H7 (cell line): Measurements from ENCODE around the gene CXCL17. TPM values are rescaled to one million over a fixed set of nuclear protein-coding genes. Genes with fewer than 3 reads are reported as not detected.

Experiments
- DNase-seq: peaks from one replicate; pipeline ENCODE4 v3.0.0; 2012
- H3K27me3 ChIP-seq: 2 replicates; pipeline ENCODE4 v1.6.0; 2011; ENCODE audit warnings: mild to moderate bottlenecking, low read length; ENCODE audit not compliant: control insufficient read depth, insufficient read depth
- H3K36me3 ChIP-seq: replicated peaks from 2 replicates; pipeline ENCODE4 v1.5.1; 2011; ENCODE audit warnings: low read length; ENCODE audit not compliant: control insufficient read depth, insufficient read depth
- H3K4me3 ChIP-seq: 2 replicates; pipeline ENCODE4 v1.5.1; 2011; ENCODE audit warnings: low read depth, mild to moderate bottlenecking, control low read depth, low read length, moderate library complexity; ENCODE audit not compliant: insufficient read depth
- total RNA-seq: library from RNA; depleted of rRNA; stranded (reverse); fragments of >200 nt; shearing (Covaris generic); gene quantifications from 2 replicates; pipeline ENCODE4 v1.2.3, GENCODE V29; 2014

Gene CXCL17
- total RNA-seq, 1 experiment from 2014 or later = not detected

- peak; percentile 97 for DNase-seq
- Histone ChIP-seq H3K27me3 (peaks cover 33% of the 10 kb centered on the region), H3K4me3 (peak overlapping the region; percentile 66), H3K36me3 (no peaks in the 10 kb centered on the region; the same call in 1 of the 2 replicates)
Observed at GRCh38 chr19:42423462-42424344, 19.0 kb downstream of the CXCL17 start.

GRCh38 chr19:42422901-42423461 lies 19.8 kb downstream of the CXCL17 start:
- DNase-seq = peak; percentile 67
- Histone ChIP-seq H3K4me3 (peak overlapping the region; percentile 66), H3K27me3 (peaks cover 33% of the 10 kb centered on the region), H3K36me3 (no peaks in the 10 kb centered on the region; the same call in none of the 2 replicates)

- Histone ChIP-seq H3K27me3 (peaks cover 33% of the 10 kb centered on the region), H3K4me3 (peak overlapping the region; percentile 66), H3K36me3 (no peaks in the 10 kb centered on the region; the same call in none of the 2 replicates)
- DNase-seq = no peak
Observed at GRCh38 chr19:42422092-42422900, 20.4 kb downstream of the CXCL17 start.

- Histone ChIP-seq H3K36me3 (no peaks in the 10 kb centered on the region; the same call in none of the 2 replicates), H3K4me3 (no peak overlapping the region), H3K27me3 (peaks cover 29% of the 10 kb centered on the region)
- DNase-seq = no peak
Observed at GRCh38 chr19:42421591-42422031, 21.1 kb downstream of the CXCL17 start.

- no peak for DNase-seq
- Histone ChIP-seq H3K4me3 (no peak overlapping the region), H3K36me3 (no peaks in the 10 kb centered on the region; the same call in none of the 2 replicates), H3K27me3 (peaks cover 28% of the 10 kb centered on the region)
Observed at GRCh38 chr19:42421101-42421500, 21.6 kb downstream of the CXCL17 start.

- peak; percentile 91 for DNase-seq
- Histone ChIP-seq H3K27me3 (peaks cover 25% of the 10 kb centered on the region), H3K4me3 (no peak overlapping the region), H3K36me3 (no peaks in the 10 kb centered on the region; the same call in none of the 2 replicates)
Observed at GRCh38 chr19:42420055-42420544, 22.6 kb downstream of the CXCL17 start.

- Histone ChIP-seq H3K4me3 (no peak overlapping the region), H3K36me3 (no peaks in the 10 kb centered on the region; the same call in none of the 2 replicates), H3K27me3 (peaks cover 17% of the 10 kb centered on the region)
- peak; percentile 62 for DNase-seq
Observed at GRCh38 chr19:42419309-42419708, 23.4 kb downstream of the CXCL17 start.

- DNase-seq = peak; percentile 42
- H3K4me3 ChIP-seq = no peak overlapping the region
- H3K27me3 ChIP-seq = 0 out of 2 replicates have a peak, but pooled peaks cover 1% of the 10 kb centered on the region
- no peaks in the 10 kb centered on the region; the same call in none of the 2 replicates for H3K36me3 ChIP-seq
Observed at GRCh38 chr19:42412661-42413076, 30.1 kb downstream of the CXCL17 start.

- Histone ChIP-seq H3K36me3 (no peaks in the 10 kb centered on the region; the same call in none of the 2 replicates), H3K4me3 (no peak overlapping the region), H3K27me3 (0 out of 2 replicates have a peak, but pooled peaks cover 1% of the 10 kb centered on the region)
- peak; percentile 83 for DNase-seq
Observed at GRCh38 chr19:42412227-42412626, 30.5 kb downstream of the CXCL17 start.

- no peaks in the 10 kb centered on the region; the same call in none of the 2 replicates for H3K36me3 ChIP-seq
- H3K4me3 ChIP-seq = no peak overlapping the region
- 0 out of 2 replicates have a peak, but pooled peaks cover 1% of the 10 kb centered on the region for H3K27me3 ChIP-seq
- DNase-seq = peak; percentile 22
Observed at GRCh38 chr19:42411581-42412178, 31.1 kb downstream of the CXCL17 start.

GRCh38 chr19:42410371-42410770 lies 32.4 kb downstream of the CXCL17 start:
- H3K27me3 ChIP-seq = 0 out of 2 replicates have a peak, but pooled peaks cover 1% of the 10 kb centered on the region
- peaks cover 1% of the 10 kb centered on the region for H3K36me3 ChIP-seq
- no peak overlapping the region for H3K4me3 ChIP-seq
- no peak for DNase-seq

GRCh38 chr19:42409477-42409876 lies 33.3 kb downstream of the CXCL17 start:
- H3K4me3 ChIP-seq = no peak overlapping the region
- peak; percentile 53 for DNase-seq
- H3K36me3 ChIP-seq = peaks cover 1% of the 10 kb centered on the region
- H3K27me3 ChIP-seq = 0 out of 2 replicates have a peak, but pooled peaks cover 1% of the 10 kb centered on the region

- Histone ChIP-seq H3K4me3 (no peak overlapping the region), H3K27me3 (peaks cover 2% of the 10 kb centered on the region), H3K36me3 (peaks cover 1% of the 10 kb centered on the region)
- DNase-seq = no peak
Observed at GRCh38 chr19:42407816-42408175, 35.0 kb downstream of the CXCL17 start.
